OCI-LY3 (cell line): ENCODE results near the gene TMEM150C.

Experiments
- EZH2phosphoT487 ChIP-seq: fragments of 200-600 bp; shearing (Covaris generic); IDR thresholded peaks from 2 replicates; pipeline ENCODE4 v1.6.1; 2018; ENCODE audit warnings: antibody characterized with exemption, mixed run types, low read depth
- TF ChIP-seq, protein P1 (sequence below): fragments of 200-600, 300-600 bp; sonication (generic); IDR thresholded peaks from 2 replicates; pipeline ENCODE4 v1.5.1; 2014; ENCODE audit warnings: antibody characterized with exemption, low read length, low read depth

DNA sequence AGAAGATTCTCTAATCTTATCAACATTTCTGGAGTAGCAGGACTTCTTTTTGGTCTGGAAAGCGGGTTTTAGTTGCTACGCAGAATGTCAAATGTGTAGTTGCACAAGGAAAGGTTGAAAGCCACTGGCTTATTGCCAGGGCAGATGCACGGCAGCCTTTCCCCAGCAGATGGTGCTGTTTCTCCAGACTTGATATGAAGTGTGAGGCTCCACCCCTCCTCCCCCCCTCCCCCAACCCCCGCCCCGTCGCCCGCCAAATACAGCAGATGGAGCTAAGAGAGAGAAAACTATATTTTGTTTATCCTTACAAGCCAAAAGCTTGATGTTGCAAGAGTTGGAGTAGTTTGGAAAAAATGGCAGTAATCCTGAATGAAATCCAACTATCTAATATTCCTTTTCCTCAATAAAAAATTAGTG is 99.4 kb downstream of the TMEM150C start:
- TF ChIP-seq, protein P1, sequence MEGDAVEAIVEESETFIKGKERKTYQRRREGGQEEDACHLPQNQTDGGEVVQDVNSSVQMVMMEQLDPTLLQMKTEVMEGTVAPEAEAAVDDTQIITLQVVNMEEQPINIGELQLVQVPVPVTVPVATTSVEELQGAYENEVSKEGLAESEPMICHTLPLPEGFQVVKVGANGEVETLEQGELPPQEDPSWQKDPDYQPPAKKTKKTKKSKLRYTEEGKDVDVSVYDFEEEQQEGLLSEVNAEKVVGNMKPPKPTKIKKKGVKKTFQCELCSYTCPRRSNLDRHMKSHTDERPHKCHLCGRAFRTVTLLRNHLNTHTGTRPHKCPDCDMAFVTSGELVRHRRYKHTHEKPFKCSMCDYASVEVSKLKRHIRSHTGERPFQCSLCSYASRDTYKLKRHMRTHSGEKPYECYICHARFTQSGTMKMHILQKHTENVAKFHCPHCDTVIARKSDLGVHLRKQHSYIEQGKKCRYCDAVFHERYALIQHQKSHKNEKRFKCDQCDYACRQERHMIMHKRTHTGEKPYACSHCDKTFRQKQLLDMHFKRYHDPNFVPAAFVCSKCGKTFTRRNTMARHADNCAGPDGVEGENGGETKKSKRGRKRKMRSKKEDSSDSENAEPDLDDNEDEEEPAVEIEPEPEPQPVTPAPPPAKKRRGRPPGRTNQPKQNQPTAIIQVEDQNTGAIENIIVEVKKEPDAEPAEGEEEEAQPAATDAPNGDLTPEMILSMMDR, result peak; percentile 55
- TF ChIP-seq EZH2phosphoT487, result no peak
